GM19099 (cell line): Measurements from ENCODE around the gene GDI1.

ENCODE experiments used
- POLR2A ChIP-seq: IDR thresholded peaks from 3 replicates; pipeline ENCODE4 v1.6.1; 2011; ENCODE audit warnings: low read depth; ENCODE audit not compliant: insufficient read length; ENCODE audit errors: extremely low read depth

The GDI1 gene

GRCh38 chrX:154445776-154446175 lies 8.8 kb downstream of the GDI1 start:
- TF ChIP-seq POLR2A, result no peak

GRCh38 chrX:154446430-154446829 lies 9.5 kb downstream of the GDI1 start:
- no peak for TF ChIP-seq POLR2A

- TF ChIP-seq POLR2A, result no peak
Observed at GRCh38 chrX:154448484-154448883, 11.5 kb downstream of the GDI1 start.

GRCh38 chrX:154449618-154450017 lies 12.7 kb downstream of the GDI1 start:
- TF ChIP-seq POLR2A, result no peak

GRCh38 chrX:154450312-154450711 lies 13.4 kb downstream of the GDI1 start:
- no peak for TF ChIP-seq POLR2A

GRCh38 chrX:154452823-154453222 lies 15.9 kb downstream of the GDI1 start:
- TF ChIP-seq POLR2A, result no peak

- TF ChIP-seq POLR2A, result no peak
Observed at GRCh38 chrX:154457491-154458115, 20.6 kb downstream of the GDI1 start.

- TF ChIP-seq POLR2A, result peak; percentile 78
Observed at GRCh38 chrX:154458116-154458953, 21.4 kb downstream of the GDI1 start, which contains the start of gene PLXNA3. PLXNA3 (plus strand) TSS chrX:154458281; CDS start chrX:154460184, 1,903 bp downstream.

- TF ChIP-seq POLR2A, result no peak
Observed at GRCh38 chrX:154458954-154459778, 22.2 kb downstream of the GDI1 start.

GRCh38 chrX:154459832-154460231 lies 22.9 kb downstream of the GDI1 start:
- no peak for TF ChIP-seq POLR2A

- no peak for TF ChIP-seq POLR2A
Observed at GRCh38 chrX:154460326-154460725, 23.4 kb downstream of the GDI1 start.

- TF ChIP-seq POLR2A, result no peak
Observed at GRCh38 chrX:154462396-154462795, 25.4 kb downstream of the GDI1 start.

- no peak for TF ChIP-seq POLR2A
Observed at GRCh38 chrX:154463611-154464220, 26.8 kb downstream of the GDI1 start.

- no peak for TF ChIP-seq POLR2A
Observed at GRCh38 chrX:154464806-154465365, 27.9 kb downstream of the GDI1 start.

- TF ChIP-seq POLR2A, result no peak
Observed at GRCh38 chrX:154465601-154466000, 28.6 kb downstream of the GDI1 start.
